Memory B cell (primary cell): ENCODE data around the gene TSHB.
"Not testable (repeated sequence)": the region's sequence is repeated elsewhere in the genome, so short reads cannot be mapped to it uniquely, and the experiment has no call there.

Source experiments
- ATAC-seq: fragments of 150-1000 bp; cut with Tn5 transposase; 2 replicates; pipeline ENCODE4 v1.10.0; 2021; ENCODE audit warnings: low read depth, mild to moderate bottlenecking, moderate library complexity
- DNase-seq, 2 donors: peaks; one replicate each; pipeline ENCODE4 v3.0.0; 2022; ENCODE audit warnings: low spot score in 2 of 2
- H3K27ac Mint-ChIP-seq: one replicate; pipeline ENCODE4 v1.8.0; 2022; ENCODE audit warnings: mild to moderate bottlenecking, moderate library complexity, mixed read lengths
- H3K27me3 Mint-ChIP-seq: one replicate; pipeline ENCODE4 v1.8.0; 2022; ENCODE audit warnings: mixed read lengths
- H3K36me3 Mint-ChIP-seq: one replicate; pipeline ENCODE4 v1.8.0; 2022; ENCODE audit warnings: mild to moderate bottlenecking, mixed read lengths
- H3K4me1 Mint-ChIP-seq: one replicate; pipeline ENCODE4 v1.8.0; 2022; ENCODE audit warnings: mixed read lengths
- H3K4me3 Mint-ChIP-seq: one replicate; pipeline ENCODE4 v1.8.0; 2022; ENCODE audit warnings: mild to moderate bottlenecking, moderate library complexity, mixed read lengths
- H3K9me3 Mint-ChIP-seq: one replicate; pipeline ENCODE4 v1.8.0; 2022; ENCODE audit warnings: mixed read lengths

The TSHB gene

DNA sequence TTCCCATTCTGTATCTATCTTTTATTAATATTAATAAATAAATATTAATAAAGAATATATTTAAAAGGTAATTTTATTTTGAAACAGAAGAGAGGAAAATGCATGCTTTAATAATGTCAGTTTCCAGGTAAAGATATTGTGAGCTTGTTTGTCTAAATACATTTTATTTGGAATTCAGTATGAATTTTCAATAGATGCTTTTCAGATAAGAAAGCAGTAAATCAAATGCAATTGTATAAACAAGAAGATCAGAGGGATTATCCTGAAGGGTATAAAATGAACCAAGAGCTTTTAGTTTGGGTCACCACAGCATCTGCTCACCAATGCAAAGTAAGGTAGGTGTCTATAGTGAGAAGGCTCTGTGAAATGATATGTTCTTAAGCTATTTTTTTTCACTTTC is at the start of gene TSHB:
TSS of gene TSHB (plus strand) at position 301 of the 400 bp plus-strand sequence. CDS start 3,537 bp downstream, outside the sequence.
- no peak within 1 kb of the TSS for H3K4me3 Mint-ChIP-seq
- H3K27ac Mint-ChIP-seq, result no peak within 1 kb of the TSS
- ATAC-seq (no peak), DNase-seq (no peak)
- no peaks in the 10 kb centered on the region for H3K4me1 Mint-ChIP-seq
- peaks cover 4% of the 10 kb centered on the region for H3K27me3 Mint-ChIP-seq
- H3K9me3 Mint-ChIP-seq, result no peaks in the 10 kb centered on the region
- no peaks in the 10 kb centered on the region for H3K36me3 Mint-ChIP-seq

DNA sequence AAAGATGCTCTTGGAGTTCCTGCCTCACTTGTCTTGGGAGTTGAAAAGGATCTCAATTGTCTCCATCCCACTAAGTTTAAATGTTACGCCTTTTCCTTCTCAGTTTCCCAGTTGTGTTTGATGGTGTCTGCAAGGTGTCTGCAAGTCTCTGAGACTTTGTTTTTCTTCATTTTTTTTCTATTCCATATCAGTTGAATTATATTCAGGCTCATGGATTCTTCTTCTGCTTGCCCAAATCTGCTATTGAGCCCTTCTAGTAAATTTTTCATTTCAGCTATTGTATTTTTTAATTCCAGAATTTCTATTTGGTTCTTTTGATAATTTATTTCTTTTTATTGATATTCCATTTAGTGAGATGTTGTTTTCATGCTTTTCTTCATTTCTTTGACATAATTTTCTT is 47.4 kb upstream of the TSHB start:
- H3K4me1 Mint-ChIP-seq, result no peaks in the 10 kb centered on the region
- peaks cover 7% of the 10 kb centered on the region for H3K27me3 Mint-ChIP-seq
- DNase-seq (no peak), ATAC-seq (no peak)
- H3K9me3 Mint-ChIP-seq, result peaks cover 12% of the 10 kb centered on the region
- no peak overlapping the region for H3K27ac Mint-ChIP-seq
- no peak overlapping the region for H3K4me3 Mint-ChIP-seq
- peaks cover 5% of the 10 kb centered on the region for H3K36me3 Mint-ChIP-seq

- Mint-ChIP-seq H3K9me3 (peaks cover 21% of the 10 kb centered on the region), H3K36me3 (peaks cover 9% of the 10 kb centered on the region), H3K27ac (no peak overlapping the region), H3K4me1 (no peaks in the 10 kb centered on the region), H3K4me3 (no peak overlapping the region), H3K27me3 (peaks cover 7% of the 10 kb centered on the region)
- ATAC-seq (no peak), DNase-seq (no peak)
These were observed 43.3 kb upstream of the TSHB start for GRCh38 chr1:114986286-114986685.

DNA sequence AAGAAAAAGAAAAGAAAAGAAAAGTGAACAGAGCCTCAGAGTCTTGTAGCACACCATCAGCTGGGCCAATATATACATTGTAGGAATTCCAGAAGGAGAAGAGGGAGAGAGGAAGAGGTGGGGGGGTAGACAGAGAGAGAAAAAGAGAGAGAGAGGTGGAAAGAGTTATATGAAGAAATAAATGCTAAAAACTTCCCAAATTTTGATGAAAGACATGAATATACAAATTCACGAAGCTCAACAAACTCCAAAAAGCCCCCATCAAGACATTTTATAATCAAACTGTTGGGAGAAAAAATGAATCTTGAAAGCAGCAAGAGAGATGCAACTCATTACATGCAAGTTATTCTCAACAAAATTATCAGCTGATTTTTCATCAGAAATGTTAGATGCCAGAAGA is 41.5 kb upstream of the TSHB start:
- peaks cover 3% of the 10 kb centered on the region for H3K27me3 Mint-ChIP-seq
- no peak overlapping the region for H3K4me3 Mint-ChIP-seq
- no peak for DNase-seq
- H3K4me1 Mint-ChIP-seq, result no peaks in the 10 kb centered on the region
- H3K27ac Mint-ChIP-seq, result no peak overlapping the region
- no peak for ATAC-seq
- H3K9me3 Mint-ChIP-seq, result peaks cover 11% of the 10 kb centered on the region
- H3K36me3 Mint-ChIP-seq, result peaks cover 5% of the 10 kb centered on the region

DNA sequence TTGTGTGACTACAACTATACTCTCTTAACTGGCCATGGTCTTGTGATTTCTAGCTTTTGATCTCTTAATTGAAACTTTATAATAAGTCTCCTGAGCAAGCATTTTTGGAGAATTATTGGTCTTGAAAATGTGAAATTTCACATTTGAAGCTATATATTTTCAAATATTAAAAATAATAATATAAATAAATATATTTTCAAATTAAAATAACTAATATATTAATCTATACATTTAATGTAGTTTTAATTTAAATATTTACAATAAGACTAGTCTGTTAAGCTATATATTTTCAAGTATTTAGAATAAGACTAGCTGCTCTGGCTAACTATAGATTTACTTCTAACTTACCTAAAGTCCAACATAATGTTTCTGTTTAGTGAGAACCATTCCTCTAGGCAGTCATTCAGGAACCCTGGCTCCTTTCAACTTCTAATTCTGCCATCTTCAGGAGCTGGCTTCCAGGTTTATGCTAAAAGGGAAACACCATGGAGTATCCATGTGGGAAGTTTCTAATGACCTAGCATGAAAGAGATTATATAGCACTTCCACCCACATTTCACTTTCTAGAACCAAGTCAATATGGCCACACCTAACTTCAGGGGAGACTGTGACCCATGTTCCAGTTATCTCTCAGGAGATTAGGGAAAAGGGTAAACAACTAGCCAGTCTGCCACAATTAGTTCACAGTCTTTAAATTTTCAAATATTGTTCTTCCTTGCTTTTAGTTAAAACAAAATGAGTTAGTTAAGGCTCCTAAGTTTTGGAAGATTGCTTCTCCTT is 31.9 kb upstream of the TSHB start:
- H3K9me3 Mint-ChIP-seq, result no peaks in the 10 kb centered on the region
- no peaks in the 10 kb centered on the region for H3K36me3 Mint-ChIP-seq
- H3K27ac Mint-ChIP-seq, result no peak overlapping the region
- H3K4me1 Mint-ChIP-seq, result no peaks in the 10 kb centered on the region
- ATAC-seq (no peak), DNase-seq (no peak)
- peaks cover 8% of the 10 kb centered on the region for H3K27me3 Mint-ChIP-seq
- H3K4me3 Mint-ChIP-seq, result no peak overlapping the region

- peaks cover 13% of the 10 kb centered on the region for H3K27me3 Mint-ChIP-seq
- no peaks in the 10 kb centered on the region for H3K36me3 Mint-ChIP-seq
- no peaks in the 10 kb centered on the region for H3K4me1 Mint-ChIP-seq
- peaks cover 1% of the 10 kb centered on the region for H3K9me3 Mint-ChIP-seq
- H3K27ac Mint-ChIP-seq, result no peak overlapping the region
- no peak overlapping the region for H3K4me3 Mint-ChIP-seq
- ATAC-seq (no peak), DNase-seq (no peak)
These were observed 23.4 kb upstream of the TSHB start for GRCh38 chr1:115006191-115006590.

- ATAC-seq (peak; percentile 42), DNase-seq (no peak)
- Mint-ChIP-seq H3K36me3 (no peaks in the 10 kb centered on the region), H3K9me3 (no peaks in the 10 kb centered on the region), H3K27me3 (peaks cover 3% of the 10 kb centered on the region), H3K4me1 (no peaks in the 10 kb centered on the region), H3K4me3 (no peak overlapping the region), H3K27ac (no peak overlapping the region)
These were observed 17.6 kb upstream of the TSHB start for GRCh38 chr1:115012006-115012405.

DNA sequence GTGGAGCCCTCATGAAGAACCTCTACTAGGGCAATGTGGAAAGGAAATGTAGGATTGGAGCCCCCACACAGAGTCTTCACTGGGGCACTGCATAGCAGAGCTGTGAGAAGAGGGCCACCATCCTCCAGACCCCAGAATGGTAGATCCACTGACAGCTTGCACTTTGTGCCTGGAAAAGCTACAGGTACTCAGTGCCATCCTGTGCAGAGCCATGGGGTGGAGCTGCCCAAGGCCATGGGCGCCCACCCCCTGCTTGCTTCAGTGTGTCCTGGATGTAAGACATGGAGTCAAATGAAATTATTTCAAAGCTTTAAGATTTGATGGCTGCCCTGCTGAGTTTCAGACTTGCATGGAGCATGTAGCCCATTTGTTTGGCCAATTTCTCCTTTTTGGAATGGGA is 17.2 kb upstream of the TSHB start:
- no peaks in the 10 kb centered on the region for H3K9me3 Mint-ChIP-seq
- no peak overlapping the region for H3K27ac Mint-ChIP-seq
- H3K4me1 Mint-ChIP-seq, result no peaks in the 10 kb centered on the region
- peaks cover 3% of the 10 kb centered on the region for H3K27me3 Mint-ChIP-seq
- H3K36me3 Mint-ChIP-seq, result no peaks in the 10 kb centered on the region
- no peak for ATAC-seq
- H3K4me3 Mint-ChIP-seq, result no peak overlapping the region
- DNase-seq, result no peak

- DNase-seq, result no peak
- Mint-ChIP-seq H3K9me3 (peaks cover 4% of the 10 kb centered on the region), H3K4me1 (no peaks in the 10 kb centered on the region), H3K4me3 (no peak overlapping the region), H3K36me3 (no peaks in the 10 kb centered on the region), H3K27me3 (no peaks in the 10 kb centered on the region), H3K27ac (no peak overlapping the region)
- no peak for ATAC-seq
These were observed 15.8 kb upstream of the TSHB start for GRCh38 chr1:115013792-115014191.

DNA sequence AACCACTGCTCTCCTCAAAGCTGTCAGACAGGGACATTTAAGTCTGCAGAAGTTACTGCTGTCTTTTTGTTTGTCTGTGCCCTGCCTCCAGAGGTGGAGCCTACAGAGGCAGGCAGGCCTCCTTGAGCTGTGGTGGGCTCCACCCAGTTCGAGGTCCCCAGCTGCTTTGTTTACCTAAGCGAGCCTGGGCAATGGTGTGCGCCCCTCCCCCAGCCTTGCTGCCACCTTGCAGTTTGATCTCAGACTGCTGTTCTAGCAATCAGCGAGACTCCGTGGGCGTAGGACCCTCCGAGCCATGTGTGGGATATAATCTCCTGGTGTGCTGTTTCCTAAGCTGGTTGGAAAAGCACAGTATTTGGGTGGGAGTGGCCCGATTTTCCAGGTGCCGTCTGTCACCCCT is 10.1 kb upstream of the TSHB start:
- ATAC-seq, result not testable (repeated sequence)

DNA sequence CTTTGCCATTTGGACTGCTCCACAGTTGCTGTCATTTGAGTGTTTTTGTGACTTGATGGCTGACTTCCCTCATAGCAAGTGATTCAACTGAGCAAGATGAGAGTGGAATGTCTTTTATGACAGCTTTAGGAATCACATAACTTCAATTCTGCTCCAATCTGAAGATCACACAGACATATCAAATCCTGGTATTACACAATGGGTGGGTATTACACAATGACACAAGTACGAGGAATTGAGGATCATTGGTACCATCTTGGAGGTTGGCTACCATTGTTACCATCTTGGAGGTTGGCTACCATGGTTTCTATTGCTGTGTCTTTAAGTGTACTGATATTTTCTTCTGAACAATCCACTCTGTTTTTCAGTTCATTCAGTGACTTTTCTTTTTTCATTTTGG is 8.5 kb upstream of the TSHB start:
- Mint-ChIP-seq H3K4me1 (no peaks in the 10 kb centered on the region), H3K36me3 (no peaks in the 10 kb centered on the region), H3K9me3 (peaks cover 4% of the 10 kb centered on the region), H3K27ac (no peak overlapping the region), H3K4me3 (no peak overlapping the region), H3K27me3 (peaks cover 6% of the 10 kb centered on the region)
- ATAC-seq (no peak), DNase-seq (no peak)

More for the DNA sequence above, 10.1 kb upstream of the TSHB start:
- not testable (repeated sequence) for H3K36me3 Mint-ChIP-seq, H3K9me3 Mint-ChIP-seq, H3K27ac Mint-ChIP-seq, H3K4me3 Mint-ChIP-seq, H3K4me1 Mint-ChIP-seq, H3K27me3 Mint-ChIP-seq, DNase-seq

GRCh38 chr1:115023593-115023992 is 6.0 kb upstream of the TSHB start:
- Mint-ChIP-seq H3K27me3 (peaks cover 8% of the 10 kb centered on the region), H3K4me3 (no peak overlapping the region), H3K4me1 (no peaks in the 10 kb centered on the region), H3K9me3 (peaks cover 2% of the 10 kb centered on the region), H3K36me3 (no peaks in the 10 kb centered on the region), H3K27ac (no peak overlapping the region)
- DNase-seq (no peak), ATAC-seq (no peak)

DNA sequence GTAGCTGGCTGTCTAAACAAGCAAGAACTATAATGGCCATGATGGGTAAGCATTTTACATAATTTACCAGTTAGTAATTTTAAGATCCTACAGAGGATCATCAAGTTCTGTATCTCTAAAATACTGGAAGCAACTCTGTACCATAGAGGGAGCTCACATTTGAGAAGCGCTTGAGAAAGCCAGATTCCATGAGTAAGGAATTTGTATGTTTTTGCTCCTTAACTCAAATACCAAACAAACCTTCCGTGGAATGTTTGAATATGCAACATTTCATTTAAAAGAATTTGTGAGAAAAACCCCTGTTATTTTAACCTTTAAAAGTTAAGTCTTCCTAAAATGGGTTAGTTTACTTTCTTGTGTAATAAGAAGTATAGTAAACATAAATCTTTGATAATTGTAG is 2.0 kb downstream of the TSHB start:
- ATAC-seq, result no peak
- no peaks in the 10 kb centered on the region for H3K36me3 Mint-ChIP-seq

DNA sequence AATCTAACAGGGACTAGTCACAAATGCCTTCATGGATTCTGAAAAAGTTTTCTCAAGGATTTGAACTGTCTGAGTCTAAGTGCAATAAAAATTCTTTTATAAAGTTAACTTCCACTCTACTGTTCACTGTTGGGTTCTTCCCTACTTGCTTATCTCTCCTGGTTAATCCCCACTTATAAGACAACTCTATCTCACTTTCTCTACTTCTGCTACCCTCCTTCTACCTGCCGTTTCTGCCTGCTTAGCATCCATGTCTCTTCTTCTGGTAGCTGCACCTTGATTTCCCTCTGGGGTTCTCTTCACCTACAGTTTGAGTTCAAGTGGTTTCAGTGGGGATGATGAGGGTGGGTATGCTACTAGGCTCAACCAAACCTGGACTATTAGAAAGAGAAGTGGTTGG is 6.0 kb downstream of the TSHB start:
- no peak for ATAC-seq
- Mint-ChIP-seq H3K4me3 (no peak overlapping the region), H3K27ac (no peak overlapping the region), H3K9me3 (no peaks in the 10 kb centered on the region), H3K4me1 (no peaks in the 10 kb centered on the region), H3K27me3 (peaks cover 1% of the 10 kb centered on the region), H3K36me3 (no peaks in the 10 kb centered on the region)
- no peak for DNase-seq

More for the DNA sequence above, 2.0 kb downstream of the TSHB start:
- peaks cover 5% of the 10 kb centered on the region for H3K27me3 Mint-ChIP-seq
- H3K4me3 Mint-ChIP-seq, result no peak overlapping the region
- H3K9me3 Mint-ChIP-seq, result no peaks in the 10 kb centered on the region
- no peak overlapping the region for H3K27ac Mint-ChIP-seq
- H3K4me1 Mint-ChIP-seq, result no peaks in the 10 kb centered on the region
- no peak for DNase-seq

- H3K27ac Mint-ChIP-seq, result no peak overlapping the region
- H3K27me3 Mint-ChIP-seq, result peaks cover 1% of the 10 kb centered on the region
These were observed 7.3 kb downstream of the TSHB start for GRCh38 chr1:115036814-115037507.

More at GRCh38 chr1:115036814-115037507, 7.3 kb downstream of the TSHB start:
- Mint-ChIP-seq H3K9me3 (no peaks in the 10 kb centered on the region), H3K4me3 (no peak overlapping the region), H3K4me1 (no peaks in the 10 kb centered on the region), H3K36me3 (no peaks in the 10 kb centered on the region)
- ATAC-seq (no peak), DNase-seq (no peak)
